ENCODE data around the gene ANKFN1. TPM values are rescaled to one million over a fixed set of nuclear protein-coding genes. Genes with fewer than 3 reads are reported as not detected.

ANKFN1 gene
- under 1 TPM; 0.42 to 0.86 (median 0.52) TPM for polyA plus RNA-seq (ENCODE audit: insufficient read length in 3 of 3)

- DNase-seq (ENCODE audit: low read depth in 3 of 3, low spot score in 2 of 3) = no peak
Observed at GRCh38 chr17:56152874-56153602, at the start of gene ANKFN1. Gene ANKFN1, plus strand, starts transcription at chr17:56153475. Its CDS starts 59,193 bp downstream, at chr17:56212668.

GRCh38 chr17:56108811-56109284 lies 44.4 kb upstream of the ANKFN1 start:
- peak in 1 of 3 donors; percentile 8 for DNase-seq (ENCODE audit: low read depth in 3 of 3, low spot score in 2 of 3)

GRCh38 chr17:56109836-56110235 lies 43.4 kb upstream of the ANKFN1 start:
- DNase-seq (ENCODE audit: low read depth in 3 of 3, low spot score in 2 of 3) = no peak

- DNase-seq (ENCODE audit: low read depth in 3 of 3, low spot score in 2 of 3) = no peak
Observed at GRCh38 chr17:56110463-56111135, 42.7 kb upstream of the ANKFN1 start.

- DNase-seq (ENCODE audit: low read depth in 3 of 3, low spot score in 2 of 3) = no peak
Observed at GRCh38 chr17:56111706-56112485, 41.4 kb upstream of the ANKFN1 start.

GRCh38 chr17:56113486-56113885 lies 39.8 kb upstream of the ANKFN1 start:
- DNase-seq (ENCODE audit: low read depth in 3 of 3, low spot score in 2 of 3) = no peak

- no peak for DNase-seq (ENCODE audit: low read depth in 3 of 3, low spot score in 2 of 3)
Observed at GRCh38 chr17:56114469-56114868, 38.8 kb upstream of the ANKFN1 start.

- no peak for DNase-seq (ENCODE audit: low read depth in 3 of 3, low spot score in 2 of 3)
Observed at GRCh38 chr17:56119191-56119590, 34.1 kb upstream of the ANKFN1 start.

GRCh38 chr17:56119936-56120335 lies 33.3 kb upstream of the ANKFN1 start:
- no peak for DNase-seq (ENCODE audit: low read depth in 3 of 3, low spot score in 2 of 3)

- DNase-seq (ENCODE audit: low read depth in 3 of 3, low spot score in 2 of 3) = no peak
Observed at GRCh38 chr17:56121191-56122051, 31.9 kb upstream of the ANKFN1 start.

GRCh38 chr17:56125830-56126819 lies 27.1 kb upstream of the ANKFN1 start:
- DNase-seq (ENCODE audit: low read depth in 3 of 3, low spot score in 2 of 3) = no peak

GRCh38 chr17:56130026-56130425 lies 23.2 kb upstream of the ANKFN1 start:
- no peak for DNase-seq (ENCODE audit: low read depth in 3 of 3, low spot score in 2 of 3)

- no peak for DNase-seq (ENCODE audit: low read depth in 3 of 3, low spot score in 2 of 3)
Observed at GRCh38 chr17:56130631-56131030, 22.6 kb upstream of the ANKFN1 start.

- no peak for DNase-seq (ENCODE audit: low read depth in 3 of 3, low spot score in 2 of 3)
Observed at GRCh38 chr17:56131431-56131830, 21.8 kb upstream of the ANKFN1 start.

GRCh38 chr17:56136301-56136700 lies 17.0 kb upstream of the ANKFN1 start:
- no peak for DNase-seq (ENCODE audit: low read depth in 3 of 3, low spot score in 2 of 3)

- no peak for DNase-seq (ENCODE audit: low read depth in 3 of 3, low spot score in 2 of 3)
Observed at GRCh38 chr17:56141046-56141839, 12.0 kb upstream of the ANKFN1 start.

GRCh38 chr17:56142325-56142724 lies 10.9 kb upstream of the ANKFN1 start:
- no peak for DNase-seq (ENCODE audit: low read depth in 3 of 3, low spot score in 2 of 3)

GRCh38 chr17:56142781-56143180 lies 10.5 kb upstream of the ANKFN1 start:
- DNase-seq (ENCODE audit: low read depth in 3 of 3, low spot score in 2 of 3) = no peak

All from right renal cortex interstitium (tissue), 3 donors.